Hepatocyte (in vitro differentiated cells): Measurements from ENCODE around the gene SPAG5.

Experiments
- CTCF ChIP-seq: fragments of 200-600 bp; sonication (generic); IDR thresholded peaks from 2 replicates; pipeline ENCODE4 v1.5.1; 2016; ENCODE audit warnings: antibody characterized with exemption, mild to moderate bottlenecking; ENCODE audit not compliant: poor library complexity
- EZH2 ChIP-seq: fragments of 200-600 bp; sonication (generic); IDR thresholded peaks from 2 replicates; pipeline ENCODE4 v1.6.1; 2016; ENCODE audit warnings: antibody characterized with exemption, mild to moderate bottlenecking, borderline replicate concordance

GRCh38 chr17:28579526-28579925 lies 19.3 kb downstream of the SPAG5 start:
- TF ChIP-seq CTCF (no peak), EZH2 (no peak)
